Liver (tissue), 9 donors: Measurements from ENCODE around the gene CST7. TPM values are rescaled to one million over a fixed set of nuclear protein-coding genes. Genes with fewer than 3 reads are reported as not detected.

Source experiments
- DNase-seq: peaks from one replicate; pipeline ENCODE4 v3.0.0-alpha.2; 2017; ENCODE audit warnings: low spot score
- H3K27ac ChIP-seq, 2 donors: one replicate each; pipeline ENCODE4 v1.7.0; 2013; ENCODE audit warnings: inconsistent platforms in 2 of 2, low read length in 2 of 2, control low read depth in 1 of 2, low read depth in 1 of 2, mild to moderate bottlenecking in 1 of 2
- H3K27me3 ChIP-seq, 4 donors: one replicate each; pipeline versions ENCODE4 v1.6.1 to v1.7.0; 2013; ENCODE audit warnings: low read length in 3 of 4, inconsistent platforms in 1 of 4, mild to moderate bottlenecking in 1 of 4, moderate library complexity in 1 of 4; ENCODE audit not compliant: control insufficient read depth in 4 of 4, insufficient read depth in 4 of 4
- H3K36me3 ChIP-seq, 4 donors: one replicate each; pipeline versions ENCODE4 v1.6.1 to v1.7.0; 2013; ENCODE audit warnings: low read length in 3 of 4, mild to moderate bottlenecking in 3 of 4, low read depth in 1 of 4, moderate library complexity in 1 of 4; ENCODE audit not compliant: control insufficient read depth in 4 of 4, insufficient read depth in 3 of 4
- H3K4me1 ChIP-seq, 4 donors: one replicate each; pipeline versions ENCODE4 v1.6.1 to v1.7.0; 2013; ENCODE audit warnings: low read length in 3 of 4, mild to moderate bottlenecking in 3 of 4, moderate library complexity in 1 of 4; ENCODE audit not compliant: control insufficient read depth in 4 of 4, insufficient read depth in 4 of 4
- H3K4me3 ChIP-seq, 3 donors: one replicate each; pipeline versions ENCODE4 v1.6.1 to v1.7.0; 2013; ENCODE audit warnings: low read length in 3 of 3, control low read depth in 1 of 3, low read depth in 1 of 3, mild to moderate bottlenecking in 1 of 3
- H3K9ac ChIP-seq, 2 donors: one replicate each; pipeline ENCODE4 v1.7.0; 2013; ENCODE audit warnings: low read length in 2 of 2, mild to moderate bottlenecking in 2 of 2, moderate library complexity in 2 of 2, control low read depth in 1 of 2, low read depth in 1 of 2
- H3K9me3 ChIP-seq, 4 donors: one replicate each; pipeline versions ENCODE4 v1.6.1 to v1.7.0; 2013; ENCODE audit warnings: low read length in 3 of 4; ENCODE audit not compliant: control insufficient read depth in 4 of 4
- ATF3 ChIP-seq: IDR thresholded peaks from 2 replicates; pipeline ENCODE4 v1.6.1; 2016; ENCODE audit warnings: antibody characterized with exemption
- CTCF ChIP-seq: fragments of 150-350 bp; IDR thresholded peaks from 2 replicates; pipeline ENCODE4 v1.5.1; 2017; ENCODE audit warnings: improper control_type of control experiment, low read depth, low read length; ENCODE audit not compliant: missing input control
- EGR1 ChIP-seq, 2 donors: IDR thresholded peaks; 2 replicates each; pipeline ENCODE4 v1.6.1; 2016 to 2018; ENCODE audit warnings: antibody characterized with exemption in 2 of 2, low read depth in 2 of 2
- FOXA1 ChIP-seq: IDR thresholded peaks from 2 replicates; pipeline ENCODE4 v1.6.1; 2016; ENCODE audit warnings: antibody characterized with exemption
- FOXA2 ChIP-seq: IDR thresholded peaks from 2 replicates; pipeline ENCODE4 v1.6.1; 2016; ENCODE audit warnings: antibody characterized with exemption
- GABPA ChIP-seq, 2 donors: IDR thresholded peaks in 1 of 2; conservative IDR thresholded peaks in 1 of 2; 2 replicates each; pipeline ENCODE4 v1.6.1; 2016; ENCODE audit warnings: antibody characterized with exemption in 2 of 2, mild to moderate bottlenecking in 1 of 2, moderate library complexity in 1 of 2
- HNF4A ChIP-seq, 2 donors: conservative IDR thresholded peaks; 2 replicates each; pipeline ENCODE4 v1.6.1; 2016; ENCODE audit warnings: antibody characterized with exemption in 2 of 2, mild to moderate bottlenecking in 2 of 2
- HNF4G ChIP-seq: IDR thresholded peaks from 2 replicates; pipeline ENCODE4 v1.6.1; 2016; ENCODE audit warnings: antibody characterized with exemption
- JUND ChIP-seq, 2 donors: IDR thresholded peaks; 2 replicates each; pipeline ENCODE4 v1.6.1; 2016; ENCODE audit warnings: antibody characterized with exemption in 2 of 2
- NR2F2 ChIP-seq: IDR thresholded peaks from 2 replicates; pipeline ENCODE4 v1.6.1; 2016; ENCODE audit warnings: antibody characterized with exemption
- RXRA ChIP-seq, 2 donors: IDR thresholded peaks; 2 replicates each; pipeline ENCODE4 v1.6.1; 2017 to 2018; ENCODE audit warnings: antibody characterized with exemption in 2 of 2, mild to moderate bottlenecking in 1 of 2
- SP1 ChIP-seq: IDR thresholded peaks from 2 replicates; pipeline ENCODE4 v1.6.1; 2018; ENCODE audit warnings: antibody characterized with exemption, mild to moderate bottlenecking
- TAF1 ChIP-seq: conservative IDR thresholded peaks from 2 replicates; pipeline ENCODE4 v1.6.1; 2016; ENCODE audit warnings: antibody characterized with exemption, mild to moderate bottlenecking
- YY1 ChIP-seq: IDR thresholded peaks from 2 replicates; pipeline ENCODE4 v1.6.1; 2016; ENCODE audit warnings: antibody characterized with exemption, mild to moderate bottlenecking
- ZBTB33 ChIP-seq: IDR thresholded peaks from 2 replicates; pipeline ENCODE4 v1.6.1; 2016; ENCODE audit warnings: antibody characterized with exemption
- WGBS: extraction: QIAGEN DNeasy Blood & Tissue Kit; methylation state at CpG from one replicate; pipeline ENCODE4 v1.1.7; 2013; 5-methylcytosine and 5-hydroxymethylcytosine counted together
- polyA plus RNA-seq, 2 donors: library from polyadenylated mRNA; stranded (reverse) in 1 of 2; unstranded in 1 of 2; fragments of 200-250 nt in 1 of 2; fragments of >200 nt in 1 of 2; fragmentation: Nextera tagmentation in 1 of 2; extraction: Ambion mirVana in 1 of 2; gene quantifications; one replicate each; pipeline versions ENCODE4 v1.2.1 to v1.2.3, GENCODE V29; 2013 to 2015
- total RNA-seq, 2 donors: library from RNA; depleted of rRNA; stranded (reverse); fragments of >200 nt; gene quantifications; one replicate each; pipeline ENCODE4 v1.2.3, GENCODE V29; 2014
- TF ChIP-seq, protein P1 (sequence below): IDR thresholded peaks from 2 replicates; pipeline ENCODE4 v1.6.1; 2016; ENCODE audit warnings: antibody characterized with exemption
- TF ChIP-seq, protein P2 (sequence below): IDR thresholded peaks from 2 replicates; pipeline ENCODE4 v1.6.1; 2016; ENCODE audit warnings: antibody characterized with exemption, mild to moderate bottlenecking
- donor health status: healthy.
- donor health status: healthy.
- donor health status: healthy.
- donor health status: healthy.
- donor health status: healthy.

Gene CST7
- total and polyA plus RNA-seq, 4 donors, result 1.5 to 15.1 (median 2.7) TPM

DNA sequence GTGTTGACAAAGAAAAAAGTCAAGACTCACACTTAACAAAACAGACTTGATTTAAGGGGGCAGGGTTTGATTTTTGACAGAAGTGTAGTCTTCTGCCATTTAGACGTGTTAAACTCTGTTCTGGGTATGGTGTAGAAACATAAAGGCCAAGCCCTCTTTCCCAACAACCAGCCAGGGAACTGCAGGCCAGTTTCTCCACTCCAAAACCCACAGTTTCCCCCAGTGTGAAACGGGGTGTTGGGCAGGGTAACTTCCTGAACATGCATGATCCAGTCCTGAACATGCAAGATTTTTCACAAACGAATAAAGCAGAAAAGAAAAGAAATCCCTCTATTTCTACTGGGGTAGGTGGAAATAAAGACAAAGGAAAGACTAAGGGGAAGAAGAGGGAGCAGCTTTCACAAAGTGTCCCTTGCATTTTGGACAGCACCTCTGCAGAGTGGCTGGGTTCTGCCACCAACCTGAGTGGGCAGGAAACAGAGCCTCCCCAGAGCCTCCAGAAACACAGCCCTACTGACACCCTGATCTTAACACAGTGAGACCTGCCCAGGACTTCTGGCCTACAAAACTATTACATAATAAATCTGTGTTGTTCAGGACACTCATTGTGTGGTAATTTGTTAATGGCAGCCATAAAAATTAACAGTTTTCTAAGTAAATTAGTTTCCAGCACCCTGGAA lies 36.0 kb downstream of the CST7 start:
- H3K4me1 ChIP-seq, result peaks cover 18 to 82% (median 66%) of the 10 kb centered on the region in 4 donors
- peaks cover 6 to 24% (median 16%) of the 10 kb centered on the region in 4 donors for H3K36me3 ChIP-seq
- H3K9me3 ChIP-seq, result no peaks in the 10 kb centered on the region
- no peaks in the 10 kb centered on the region for H3K27me3 ChIP-seq
- DNase-seq, result no peak
- no peak overlapping the region for H3K4me3 ChIP-seq
- H3K27ac ChIP-seq, result peak overlapping the region in 1 of 2 donors; percentile 34
- no peak for TF ChIP-seq FOXA2
- TF ChIP-seq, protein P1, sequence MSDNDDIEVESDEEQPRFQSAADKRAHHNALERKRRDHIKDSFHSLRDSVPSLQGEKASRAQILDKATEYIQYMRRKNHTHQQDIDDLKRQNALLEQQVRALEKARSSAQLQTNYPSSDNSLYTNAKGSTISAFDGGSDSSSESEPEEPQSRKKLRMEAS, result no peak
- no peak for TF ChIP-seq TAF1
- no peak for TF ChIP-seq EGR1 (IDR thresholded peaks at IDR 0.05; ENCODE audit: low read depth in 2 of 2)
- TF ChIP-seq HNF4G, result no peak
- TF ChIP-seq ZBTB33, result no peak
- TF ChIP-seq GABPA (IDR thresholded peaks at IDR 0.05 in 1 of 2, conservative IDR thresholded peaks at IDR 0.05 in 1 of 2), result no peak
- no peak for TF ChIP-seq NR2F2
- TF ChIP-seq SP1, result no peak
- TF ChIP-seq, protein P2, sequence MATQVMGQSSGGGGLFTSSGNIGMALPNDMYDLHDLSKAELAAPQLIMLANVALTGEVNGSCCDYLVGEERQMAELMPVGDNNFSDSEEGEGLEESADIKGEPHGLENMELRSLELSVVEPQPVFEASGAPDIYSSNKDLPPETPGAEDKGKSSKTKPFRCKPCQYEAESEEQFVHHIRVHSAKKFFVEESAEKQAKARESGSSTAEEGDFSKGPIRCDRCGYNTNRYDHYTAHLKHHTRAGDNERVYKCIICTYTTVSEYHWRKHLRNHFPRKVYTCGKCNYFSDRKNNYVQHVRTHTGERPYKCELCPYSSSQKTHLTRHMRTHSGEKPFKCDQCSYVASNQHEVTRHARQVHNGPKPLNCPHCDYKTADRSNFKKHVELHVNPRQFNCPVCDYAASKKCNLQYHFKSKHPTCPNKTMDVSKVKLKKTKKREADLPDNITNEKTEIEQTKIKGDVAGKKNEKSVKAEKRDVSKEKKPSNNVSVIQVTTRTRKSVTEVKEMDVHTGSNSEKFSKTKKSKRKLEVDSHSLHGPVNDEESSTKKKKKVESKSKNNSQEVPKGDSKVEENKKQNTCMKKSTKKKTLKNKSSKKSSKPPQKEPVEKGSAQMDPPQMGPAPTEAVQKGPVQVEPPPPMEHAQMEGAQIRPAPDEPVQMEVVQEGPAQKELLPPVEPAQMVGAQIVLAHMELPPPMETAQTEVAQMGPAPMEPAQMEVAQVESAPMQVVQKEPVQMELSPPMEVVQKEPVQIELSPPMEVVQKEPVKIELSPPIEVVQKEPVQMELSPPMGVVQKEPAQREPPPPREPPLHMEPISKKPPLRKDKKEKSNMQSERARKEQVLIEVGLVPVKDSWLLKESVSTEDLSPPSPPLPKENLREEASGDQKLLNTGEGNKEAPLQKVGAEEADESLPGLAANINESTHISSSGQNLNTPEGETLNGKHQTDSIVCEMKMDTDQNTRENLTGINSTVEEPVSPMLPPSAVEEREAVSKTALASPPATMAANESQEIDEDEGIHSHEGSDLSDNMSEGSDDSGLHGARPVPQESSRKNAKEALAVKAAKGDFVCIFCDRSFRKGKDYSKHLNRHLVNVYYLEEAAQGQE, result no peak
- TF ChIP-seq JUND (IDR thresholded peaks at IDR 0.05), result no peak
- TF ChIP-seq FOXA1, result no peak
- TF ChIP-seq ATF3, result no peak
- no peak for TF ChIP-seq HNF4A (conservative IDR thresholded peaks at IDR 0.05)
- no peak for TF ChIP-seq CTCF
- no peak overlapping the region for H3K9ac ChIP-seq
- WGBS, result 50% methylated on average over 3 of the region's 3 CpGs

DNA sequence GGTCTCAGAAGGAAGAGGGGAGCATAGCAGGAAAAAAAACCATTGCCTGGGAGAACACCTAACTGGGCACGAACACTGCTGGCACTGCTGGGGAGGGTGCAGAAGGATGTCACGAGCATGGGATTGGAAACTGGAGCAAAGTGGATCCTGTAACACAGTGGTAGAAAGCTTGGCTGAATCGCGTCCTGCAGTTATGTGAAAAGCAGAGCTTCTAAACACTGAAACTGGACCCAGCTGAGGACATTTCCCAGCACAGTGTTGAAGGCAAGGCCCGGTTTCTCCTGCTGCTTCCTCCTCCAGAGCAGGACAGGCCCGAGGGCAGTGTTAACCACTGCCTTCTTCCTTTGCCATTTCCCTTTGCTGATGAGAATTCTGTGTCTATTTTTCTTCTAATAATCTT lies 36.7 kb downstream of the CST7 start:
- no peak overlapping the region for H3K9ac ChIP-seq
- H3K36me3 ChIP-seq, result peaks cover 2 to 17% (median 10%) of the 10 kb centered on the region in 4 donors
- no peaks in the 10 kb centered on the region for H3K9me3 ChIP-seq
- peak overlapping the region; percentile 45 to 93 for H3K27ac ChIP-seq
- H3K4me3 ChIP-seq, result no peak overlapping the region
- WGBS, result 42% methylated on average over 6 of the region's 6 CpGs
- no peak for DNase-seq
- TF ChIP-seq YY1 (no peak), RXRA (IDR thresholded peaks at IDR 0.05) (no peak), JUND (IDR thresholded peaks at IDR 0.05) (no peak), HNF4G (no peak), ATF3 (no peak), SP1 (no peak), GABPA (IDR thresholded peaks at IDR 0.05 in 1 of 2, conservative IDR thresholded peaks at IDR 0.05 in 1 of 2) (no peak), EGR1 (IDR thresholded peaks at IDR 0.05; ENCODE audit: low read depth in 2 of 2) (no peak), TAF1 (no peak), HNF4A (conservative IDR thresholded peaks at IDR 0.05) (no peak), FOXA2 (no peak)
- TF ChIP-seq, protein P1, result no peak
- TF ChIP-seq, protein P2, result no peak
- H3K4me1 ChIP-seq, result peaks cover 12 to 75% (median 64%) of the 10 kb centered on the region in 4 donors
- H3K27me3 ChIP-seq, result no peaks in the 10 kb centered on the region
